OCI-LY1 (cell line): ENCODE measurements around the gene PERCC1.

Experiments
- H2AFZ ChIP-seq: fragments of 200-600 bp; sonication (generic), shearing (Covaris generic); 2 replicates; pipeline ENCODE4 v1.6.0; 2014; ENCODE audit warnings: antibody characterized with exemption, mild to moderate bottlenecking, low read length
- H3F3A ChIP-seq: fragments of 200-600 bp; sonication (generic), shearing (Covaris generic); 2 replicates; pipeline ENCODE4 v1.6.0; 2014; ENCODE audit warnings: mild to moderate bottlenecking, antibody characterized with exemption, low read length, moderate library complexity; ENCODE audit not compliant: insufficient read depth
- H3K27ac ChIP-seq: fragments of 200-600 bp; sonication (generic); 2 replicates; pipeline ENCODE4 v1.5.1; 2014; ENCODE audit warnings: low read length, mixed run types, mild to moderate bottlenecking, low read depth; ENCODE audit not compliant: poor library complexity, severe bottlenecking
- H3K27me3 ChIP-seq: fragments of 200-600 bp; sonication (generic); 2 replicates; pipeline ENCODE4 v1.6.0; 2014; ENCODE audit warnings: antibody characterized with exemption, mild to moderate bottlenecking, low read length, moderate library complexity; ENCODE audit not compliant: insufficient read depth
- H3K36me3 ChIP-seq: fragments of 200-600 bp; sonication (generic); 2 replicates; pipeline ENCODE4 v1.6.1; 2014; ENCODE audit warnings: mild to moderate bottlenecking, antibody characterized with exemption, low read length, moderate library complexity, mixed read lengths; ENCODE audit not compliant: insufficient read depth
- H3K4me1 ChIP-seq: fragments of 200-600 bp; sonication (generic); 2 replicates; pipeline ENCODE4 v1.5.1; 2014; ENCODE audit warnings: mild to moderate bottlenecking, low read length, moderate library complexity; ENCODE audit not compliant: insufficient read depth, severe bottlenecking
- H3K4me2 ChIP-seq: fragments of 200-600 bp; sonication (generic), shearing (Covaris generic); 2 replicates; pipeline ENCODE4 v1.6.1; 2014; ENCODE audit warnings: low read length
- H3K4me3 ChIP-seq: fragments of 200-600 bp; sonication (generic); 2 replicates; pipeline ENCODE4 v1.5.1; 2014; ENCODE audit warnings: low read length, low read depth, mild to moderate bottlenecking, mixed read lengths; ENCODE audit not compliant: poor library complexity, severe bottlenecking
- H3K79me2 ChIP-seq: fragments of 200-600 bp; shearing (Covaris generic); 2 replicates; pipeline ENCODE4 v1.6.1; 2016; ENCODE audit warnings: mixed run types, low read length, mixed read lengths; ENCODE audit not compliant: insufficient read depth
- H3K9ac ChIP-seq: fragments of 200-600 bp; sonication (generic), shearing (Covaris generic); 2 replicates; pipeline ENCODE4 v1.6.1; 2014; ENCODE audit warnings: mild to moderate bottlenecking, low read length, mixed read lengths
- H3K9me2 ChIP-seq: fragments of 200-600 bp; sonication (generic), shearing (Covaris generic); 2 replicates; pipeline ENCODE4 v1.6.1; 2014; ENCODE audit warnings: low read depth, mild to moderate bottlenecking, low read length, mixed read lengths
- H3K9me3 ChIP-seq: fragments of 200-600 bp; shearing (Covaris generic); 2 replicates; pipeline ENCODE4 v1.6.1; 2014; ENCODE audit warnings: low read length, mixed read lengths
- H4K20me1 ChIP-seq: fragments of 200-600 bp; sonication (generic), shearing (Covaris generic); 2 replicates; pipeline ENCODE4 v1.6.0; 2016; ENCODE audit warnings: mild to moderate bottlenecking, low read length; ENCODE audit not compliant: insufficient read depth
- EZH2 ChIP-seq: fragments of 200-600 bp; sonication (generic), shearing (Covaris generic); IDR thresholded peaks from 2 replicates; pipeline ENCODE4 v1.8.0; 2017; ENCODE audit warnings: borderline replicate concordance, mixed run types, mild to moderate bottlenecking, antibody characterized with exemption, low read length, moderate library complexity, mixed read lengths
- TF ChIP-seq, protein P1 (sequence below): fragments of 200-600 bp; sonication (generic), shearing (Covaris generic); IDR thresholded peaks from 2 replicates; pipeline ENCODE4 v1.5.1; 2017; ENCODE audit warnings: mild to moderate bottlenecking, antibody characterized with exemption, low read length, moderate library complexity, mixed read lengths

PERCC1 gene

DNA sequence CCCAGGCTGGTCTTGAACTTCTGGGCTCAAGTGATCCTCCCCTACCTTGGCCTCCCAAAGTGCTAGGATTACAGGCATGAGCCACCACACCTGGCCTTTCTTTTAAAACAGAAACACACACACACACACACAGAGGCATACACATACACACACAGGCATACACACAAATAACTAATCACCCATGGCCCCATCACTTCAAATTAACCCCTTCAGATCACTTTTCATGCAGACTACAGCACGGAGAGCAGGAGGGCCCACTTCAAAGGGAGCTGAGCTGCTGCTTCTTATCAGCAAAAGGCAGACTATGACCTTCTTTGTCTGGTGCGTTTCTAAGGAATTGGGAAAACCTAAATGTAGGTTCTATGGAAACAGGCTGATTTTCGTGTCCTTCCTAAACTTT is 42.1 kb downstream of the PERCC1 start:
- H3K4me3 ChIP-seq = no peak overlapping the region
- no peaks in the 10 kb centered on the region for H3F3A ChIP-seq
- no peaks in the 10 kb centered on the region for H3K9me2 ChIP-seq
- H3K9ac ChIP-seq = no peak overlapping the region
- no peaks in the 10 kb centered on the region for H3K27me3 ChIP-seq
- no peaks in the 10 kb centered on the region for H4K20me1 ChIP-seq
- H3K79me2 ChIP-seq = peaks cover 15% of the 10 kb centered on the region
- H3K27ac ChIP-seq = no peak overlapping the region
- TF ChIP-seq, protein P1, sequence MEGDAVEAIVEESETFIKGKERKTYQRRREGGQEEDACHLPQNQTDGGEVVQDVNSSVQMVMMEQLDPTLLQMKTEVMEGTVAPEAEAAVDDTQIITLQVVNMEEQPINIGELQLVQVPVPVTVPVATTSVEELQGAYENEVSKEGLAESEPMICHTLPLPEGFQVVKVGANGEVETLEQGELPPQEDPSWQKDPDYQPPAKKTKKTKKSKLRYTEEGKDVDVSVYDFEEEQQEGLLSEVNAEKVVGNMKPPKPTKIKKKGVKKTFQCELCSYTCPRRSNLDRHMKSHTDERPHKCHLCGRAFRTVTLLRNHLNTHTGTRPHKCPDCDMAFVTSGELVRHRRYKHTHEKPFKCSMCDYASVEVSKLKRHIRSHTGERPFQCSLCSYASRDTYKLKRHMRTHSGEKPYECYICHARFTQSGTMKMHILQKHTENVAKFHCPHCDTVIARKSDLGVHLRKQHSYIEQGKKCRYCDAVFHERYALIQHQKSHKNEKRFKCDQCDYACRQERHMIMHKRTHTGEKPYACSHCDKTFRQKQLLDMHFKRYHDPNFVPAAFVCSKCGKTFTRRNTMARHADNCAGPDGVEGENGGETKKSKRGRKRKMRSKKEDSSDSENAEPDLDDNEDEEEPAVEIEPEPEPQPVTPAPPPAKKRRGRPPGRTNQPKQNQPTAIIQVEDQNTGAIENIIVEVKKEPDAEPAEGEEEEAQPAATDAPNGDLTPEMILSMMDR = no peak
- TF ChIP-seq EZH2 = no peak
- H2AFZ ChIP-seq = no peak overlapping the region
- no peaks in the 10 kb centered on the region for H3K9me3 ChIP-seq
- H3K4me2 ChIP-seq = no peak overlapping the region
- no peaks in the 10 kb centered on the region; the same call in 1 of the 2 replicates for H3K36me3 ChIP-seq
- peaks cover 27% of the 10 kb centered on the region for H3K4me1 ChIP-seq

DNA sequence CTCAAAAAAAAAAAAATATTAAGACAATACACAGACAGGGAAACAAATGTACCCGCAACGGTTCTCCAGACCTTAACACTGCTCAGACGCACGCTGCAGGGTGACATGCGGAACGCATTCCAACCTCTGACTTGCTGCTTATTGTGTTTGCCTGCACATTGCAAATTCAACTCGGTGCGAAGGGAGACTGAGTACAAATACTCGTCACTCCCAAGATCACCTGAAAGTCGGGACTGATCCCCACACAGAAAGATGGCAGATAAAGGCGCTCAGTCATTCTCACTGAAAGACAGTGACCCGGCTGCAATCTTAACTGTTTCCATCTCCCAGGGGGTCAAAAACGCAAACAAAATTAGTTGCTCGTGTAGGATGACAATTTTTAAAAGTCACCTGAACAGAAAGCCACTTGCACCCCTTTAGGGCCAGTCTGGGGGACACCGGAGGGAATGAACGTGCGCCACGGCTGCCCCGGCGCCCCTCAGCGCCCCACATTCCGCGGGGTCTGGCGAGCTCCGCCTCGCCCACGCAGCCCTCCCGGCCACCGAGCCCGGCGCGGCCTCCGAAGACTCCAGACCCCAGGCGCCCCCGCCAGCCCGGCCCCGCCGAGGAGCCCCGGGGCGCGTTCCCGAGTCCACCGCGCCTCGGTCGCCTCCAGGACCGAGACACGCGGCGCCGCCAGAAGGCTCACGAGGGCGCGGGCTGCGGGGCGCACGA is 43.4 kb downstream of the PERCC1 start:
- H3K36me3 ChIP-seq = no peaks in the 10 kb centered on the region; the same call in 1 of the 2 replicates
- H3K27ac ChIP-seq = no peak overlapping the region
- no peaks in the 10 kb centered on the region for H3K9me2 ChIP-seq
- H3K9me3 ChIP-seq = no peaks in the 10 kb centered on the region
- peak overlapping the region; percentile 93 for H3K4me2 ChIP-seq
- no peaks in the 10 kb centered on the region for H3F3A ChIP-seq
- no peaks in the 10 kb centered on the region for H3K27me3 ChIP-seq
- no peaks in the 10 kb centered on the region for H4K20me1 ChIP-seq
- H3K9ac ChIP-seq = peak overlapping the region; percentile 95
- H3K79me2 ChIP-seq = peaks cover 6% of the 10 kb centered on the region
- peaks cover 27% of the 10 kb centered on the region for H3K4me1 ChIP-seq
- TF ChIP-seq, protein P1 = no peak
- TF ChIP-seq EZH2 = no peak
- no peak overlapping the region for H2AFZ ChIP-seq
- H3K4me3 ChIP-seq = peak overlapping the region; percentile 74

DNA sequence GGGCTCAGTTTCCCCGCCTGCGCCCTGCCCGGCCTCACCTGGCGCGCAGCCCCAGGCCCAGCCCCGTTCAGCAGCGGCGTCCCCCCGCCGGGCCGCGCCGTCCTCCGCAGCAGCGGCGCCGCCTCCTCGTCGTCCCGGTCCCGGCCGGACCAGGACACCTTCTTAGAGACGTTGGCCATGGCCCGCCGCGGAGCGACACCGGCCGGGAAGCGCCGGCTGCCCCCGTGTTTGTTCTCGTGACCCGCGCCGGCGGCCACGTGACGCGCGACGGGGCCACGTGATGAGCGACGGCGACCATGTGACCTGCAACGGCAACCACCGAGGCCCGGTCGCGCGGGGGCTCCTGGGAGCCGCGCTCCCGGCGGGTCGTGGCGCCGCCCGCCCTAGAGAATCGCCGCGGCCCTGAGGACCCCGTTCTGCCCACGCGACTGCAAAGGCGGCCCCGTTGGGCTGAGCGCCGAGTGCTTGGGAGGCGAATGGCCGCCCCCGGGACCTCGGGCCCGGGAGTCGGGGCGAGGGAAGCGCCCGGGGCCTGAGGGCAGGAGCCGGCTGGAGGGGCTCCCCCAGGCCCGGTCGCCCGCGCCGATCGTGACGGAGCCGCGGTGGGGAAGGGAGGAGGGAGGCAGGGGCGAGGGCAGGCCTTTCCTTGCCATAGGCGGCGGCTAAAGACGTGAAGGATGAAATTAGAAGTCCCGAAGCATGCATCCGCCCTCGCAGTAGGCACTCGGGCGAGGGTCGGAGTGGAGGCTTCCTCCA is 44.1 kb downstream of the PERCC1 start, which contains the start of gene CLCN7:
Gene CLCN7, minus strand, starts transcription at position 233 of the 756 bp plus-strand sequence. Its CDS starts 54 bp downstream, at position 179.
- peak within 1 kb of the TSS; percentile 74 for H3K4me3 ChIP-seq
- H3K79me2 ChIP-seq = 0 out of 2 replicates have a peak, but pooled peaks cover 5% of the 10 kb centered on the region
- no peaks in the 10 kb centered on the region for H3F3A ChIP-seq
- no peaks in the 10 kb centered on the region for H3K27me3 ChIP-seq
- H3K4me1 ChIP-seq = peaks cover 27% of the 10 kb centered on the region
- no peaks in the 10 kb centered on the region for H4K20me1 ChIP-seq
- H3K9me2 ChIP-seq = no peaks in the 10 kb centered on the region
- H3K4me2 ChIP-seq = peak within 1 kb of the TSS; percentile 93
- peak within 1 kb of the TSS; percentile 95 for H3K9ac ChIP-seq
- no peak for TF ChIP-seq EZH2
- TF ChIP-seq, protein P1 = no peak
- no peak within 1 kb of the TSS for H2AFZ ChIP-seq
- no peak within 1 kb of the TSS for H3K27ac ChIP-seq
- no peaks in the 10 kb centered on the region for H3K9me3 ChIP-seq
- H3K36me3 ChIP-seq = no peaks in the 10 kb centered on the region; the same call in 1 of the 2 replicates
